ENCODE results near the gene MACROD2.

DNA sequence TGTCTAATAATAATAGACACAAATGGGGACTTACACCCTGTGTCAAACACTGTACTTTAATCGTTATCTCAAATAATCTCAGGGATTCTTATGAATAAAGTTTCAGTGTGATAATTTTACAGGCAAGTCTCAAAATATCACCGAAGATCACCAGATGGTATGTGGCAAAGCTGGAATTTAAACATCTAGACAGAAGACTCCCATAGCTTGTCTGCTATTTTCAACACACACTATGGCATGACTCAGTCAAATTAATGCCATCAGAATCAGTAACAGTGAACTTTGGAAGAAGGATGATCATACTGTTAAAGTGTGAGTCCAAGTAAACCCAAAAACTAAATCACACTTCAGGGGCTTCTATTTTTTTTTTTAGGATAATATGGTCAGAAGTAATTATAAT is 1209.7 kb downstream of the MACROD2 start:
- TF ChIP-seq, protein P1, sequence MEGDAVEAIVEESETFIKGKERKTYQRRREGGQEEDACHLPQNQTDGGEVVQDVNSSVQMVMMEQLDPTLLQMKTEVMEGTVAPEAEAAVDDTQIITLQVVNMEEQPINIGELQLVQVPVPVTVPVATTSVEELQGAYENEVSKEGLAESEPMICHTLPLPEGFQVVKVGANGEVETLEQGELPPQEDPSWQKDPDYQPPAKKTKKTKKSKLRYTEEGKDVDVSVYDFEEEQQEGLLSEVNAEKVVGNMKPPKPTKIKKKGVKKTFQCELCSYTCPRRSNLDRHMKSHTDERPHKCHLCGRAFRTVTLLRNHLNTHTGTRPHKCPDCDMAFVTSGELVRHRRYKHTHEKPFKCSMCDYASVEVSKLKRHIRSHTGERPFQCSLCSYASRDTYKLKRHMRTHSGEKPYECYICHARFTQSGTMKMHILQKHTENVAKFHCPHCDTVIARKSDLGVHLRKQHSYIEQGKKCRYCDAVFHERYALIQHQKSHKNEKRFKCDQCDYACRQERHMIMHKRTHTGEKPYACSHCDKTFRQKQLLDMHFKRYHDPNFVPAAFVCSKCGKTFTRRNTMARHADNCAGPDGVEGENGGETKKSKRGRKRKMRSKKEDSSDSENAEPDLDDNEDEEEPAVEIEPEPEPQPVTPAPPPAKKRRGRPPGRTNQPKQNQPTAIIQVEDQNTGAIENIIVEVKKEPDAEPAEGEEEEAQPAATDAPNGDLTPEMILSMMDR (IDR thresholded peaks at IDR 0.05) = no peak
- TF ChIP-seq EP300 (IDR thresholded peaks at IDR 0.05) = no peak

Measured in suprapubic skin (tissue), 3 donors.